GM21786 (cell line): ENCODE measurements around the gene APOH.
"Not testable (repeated sequence)": the region's sequence is repeated elsewhere in the genome, so short reads cannot be mapped to it uniquely, and the experiment has no call there.

Source experiments
- ATAC-seq: cut with Tn5 transposase; IDR thresholded peaks from one replicate; pipeline ENCODE4 v1.9.1; 2021; ENCODE audit not compliant: unreplicated experiment

APOH gene

DNA sequence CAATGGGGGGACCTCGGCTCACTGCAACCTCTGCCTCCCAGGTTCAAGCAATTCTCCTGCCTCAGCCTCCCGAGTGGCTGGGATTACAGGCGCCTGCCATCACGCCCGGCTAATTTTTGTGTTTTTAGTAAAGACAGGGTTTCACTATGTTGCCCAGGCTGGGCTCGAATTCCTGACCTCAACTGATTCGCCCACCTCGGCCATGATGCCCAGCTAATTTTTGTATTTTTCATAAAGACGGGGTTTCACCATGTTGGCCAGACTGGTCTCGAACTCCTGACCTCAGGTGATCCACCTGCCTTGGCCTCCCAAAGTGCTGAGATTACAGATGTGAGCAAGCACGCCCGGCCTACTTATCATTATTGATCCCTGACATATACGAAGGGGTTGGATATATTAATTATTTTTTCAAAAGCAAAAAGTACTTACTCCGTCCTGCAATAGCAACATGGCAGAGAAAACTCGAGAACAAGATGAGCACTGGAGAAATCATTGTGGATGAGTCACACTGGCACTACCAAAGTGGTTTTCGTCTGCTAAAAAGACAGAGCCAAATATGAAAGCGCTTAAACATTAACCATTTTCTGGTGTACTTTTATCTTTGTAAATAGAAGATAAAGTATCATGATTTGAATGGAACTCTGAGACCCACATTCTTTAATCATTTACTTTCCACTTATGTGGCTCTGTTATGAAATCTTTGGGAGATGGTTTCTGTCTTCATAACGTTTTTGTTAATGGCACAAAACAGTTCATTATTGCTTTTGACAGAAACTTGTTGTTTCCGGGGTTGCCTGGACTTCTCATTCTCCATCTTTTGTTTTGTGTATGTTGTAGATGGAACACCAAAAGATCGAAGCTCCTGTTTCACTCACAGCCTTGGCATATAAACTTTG lies at the start of gene APOH:
APOH (minus strand) TSS at position 529 of the 896 bp plus-strand sequence; CDS start at position 493, 36 bp downstream.
- no peak for ATAC-seq

DNA sequence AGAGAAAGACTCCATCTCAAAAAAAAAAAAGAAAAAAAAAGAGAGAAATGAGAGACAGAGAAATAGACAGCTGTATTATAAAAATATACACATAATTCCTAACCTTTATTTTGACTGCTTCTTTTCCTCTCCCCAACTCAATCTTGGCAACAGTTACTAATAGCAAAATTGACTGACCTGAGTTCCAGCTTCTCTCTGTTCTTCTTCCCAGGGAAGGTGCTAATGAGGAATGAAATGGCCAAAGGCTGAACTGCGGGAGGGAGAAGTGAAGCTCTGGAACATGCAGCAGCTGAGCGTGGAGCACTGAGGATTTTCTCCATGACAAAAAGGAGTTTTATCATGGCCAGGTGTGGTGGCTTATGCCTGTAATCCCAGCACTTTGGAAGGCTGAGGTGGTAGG lies 48.0 kb upstream of the APOH start:
- no peak for ATAC-seq

DNA sequence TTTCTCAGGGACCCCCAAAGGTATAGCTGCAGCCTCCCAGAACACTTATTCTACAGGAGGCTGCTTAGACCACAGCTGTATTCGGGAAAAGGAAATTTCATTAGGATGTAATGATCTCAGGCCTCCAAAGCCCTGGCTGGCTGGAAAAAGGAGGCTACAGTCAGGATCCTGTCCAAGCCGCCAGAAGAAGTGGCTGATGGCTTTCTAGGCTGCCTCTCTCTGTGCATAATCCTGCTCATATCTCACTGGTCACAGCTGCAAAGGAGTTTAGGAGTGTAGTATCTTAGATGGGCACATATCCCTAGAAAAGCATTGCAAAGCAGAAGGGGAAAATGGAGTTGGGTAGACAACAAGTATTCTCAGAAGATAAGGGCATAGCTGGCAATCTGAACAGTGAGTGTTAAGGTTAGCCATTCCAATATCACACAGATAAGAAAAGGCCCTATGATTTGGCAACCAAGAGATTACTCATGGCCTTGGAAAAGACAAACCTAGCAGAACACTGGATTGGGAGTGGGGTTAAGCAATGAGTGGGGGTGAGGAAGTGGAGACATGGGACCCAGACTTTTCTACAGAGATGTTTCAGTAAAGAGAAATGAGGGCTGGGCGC lies 47.2 kb upstream of the APOH start:
- ATAC-seq: no peak

DNA sequence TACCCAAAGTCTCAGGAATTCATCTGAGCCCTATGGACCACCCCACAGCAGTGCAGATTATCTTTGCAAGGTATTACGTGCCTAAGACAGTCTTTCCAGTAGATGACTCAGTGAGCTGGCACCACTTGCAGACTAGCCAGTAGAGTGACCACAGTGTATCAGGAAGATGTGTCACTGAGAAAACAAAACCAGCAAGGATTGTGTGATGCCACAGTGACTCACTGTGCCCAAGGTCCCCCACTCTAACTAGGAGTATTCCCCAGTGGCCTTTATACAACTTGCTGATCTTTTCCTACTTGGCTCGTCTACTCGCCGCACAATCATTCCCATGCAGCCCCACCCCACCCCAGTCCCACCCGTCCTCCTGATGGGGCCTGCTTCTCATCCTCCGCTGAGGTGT lies 46.4 kb upstream of the APOH start:
- no peak for ATAC-seq

DNA sequence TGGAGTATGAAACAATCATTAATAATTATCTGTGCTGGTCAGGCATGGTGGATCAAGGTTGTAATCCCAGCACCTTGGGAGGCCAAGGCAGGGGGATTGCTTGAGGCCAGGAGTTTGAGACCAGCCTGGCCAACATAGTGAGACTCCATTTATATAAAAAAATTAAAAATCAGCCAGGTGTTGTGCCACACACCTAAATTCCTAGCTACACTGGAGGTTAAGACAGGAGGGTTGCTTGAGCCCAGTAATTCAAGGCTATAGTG lies 44.3 kb upstream of the APOH start:
- no peak for ATAC-seq

DNA sequence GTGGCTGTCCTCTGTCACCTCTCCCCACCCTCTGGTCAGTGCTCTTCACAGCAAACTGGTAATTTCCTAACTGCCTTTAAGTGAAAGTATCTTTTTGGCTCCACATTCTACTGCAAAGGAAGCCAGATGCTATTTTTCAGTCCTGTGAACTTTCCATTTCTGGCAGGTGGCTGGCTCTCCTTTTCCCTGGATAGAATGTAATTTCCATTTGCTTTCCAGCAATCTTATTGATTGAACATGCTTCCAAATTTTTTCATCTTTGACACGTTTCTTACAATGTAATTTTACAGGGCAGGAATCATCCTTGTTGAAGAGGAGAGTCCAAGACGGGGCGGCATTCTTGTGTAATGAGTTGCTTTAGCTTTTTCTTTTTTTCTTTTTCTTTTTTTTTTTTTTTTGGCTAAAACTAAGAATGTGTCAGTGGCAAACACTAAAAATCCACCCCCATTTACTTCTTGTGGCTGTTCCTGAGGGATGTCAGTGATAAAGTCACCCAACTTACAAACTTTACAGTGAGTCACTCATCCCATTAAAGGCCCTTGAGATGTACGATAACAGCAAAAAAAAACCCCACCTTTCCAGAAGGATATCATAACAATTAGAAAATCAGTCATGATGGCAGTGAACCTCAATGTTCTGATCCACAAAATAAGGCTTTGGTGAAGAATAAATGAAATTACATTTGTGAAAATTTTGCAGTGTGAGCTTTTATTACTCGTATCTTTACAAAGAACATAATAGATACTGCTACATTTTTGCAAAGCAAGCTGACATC lies 43.8 kb upstream of the APOH start:
- no peak for ATAC-seq

DNA sequence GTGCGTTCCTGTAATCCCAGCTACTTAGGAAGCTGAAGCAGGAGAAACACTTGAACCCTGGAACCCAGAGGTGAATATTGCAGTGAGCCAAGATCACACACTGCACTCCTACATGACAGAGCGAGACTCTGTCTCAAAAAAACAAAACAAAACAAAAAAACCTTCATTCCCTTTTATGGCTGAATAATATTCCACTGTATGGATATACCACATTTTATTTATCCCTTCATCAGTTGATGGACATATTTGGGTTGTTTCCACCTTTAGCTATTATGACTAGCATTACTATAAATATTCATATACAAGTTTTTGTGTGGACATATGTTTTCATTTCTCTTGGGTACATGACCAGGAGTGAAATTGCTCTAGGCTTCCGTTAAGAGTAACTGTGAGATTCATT lies 42.3 kb upstream of the APOH start:
- ATAC-seq: no peak

- no peak for ATAC-seq
These were observed 40.9 kb upstream of the APOH start for GRCh38 chr17:66270106-66270505.

- no peak for ATAC-seq
These were observed 39.2 kb upstream of the APOH start for GRCh38 chr17:66268247-66268927.

- no peak for ATAC-seq
These were observed 35.5 kb upstream of the APOH start for GRCh38 chr17:66264696-66265095.

DNA sequence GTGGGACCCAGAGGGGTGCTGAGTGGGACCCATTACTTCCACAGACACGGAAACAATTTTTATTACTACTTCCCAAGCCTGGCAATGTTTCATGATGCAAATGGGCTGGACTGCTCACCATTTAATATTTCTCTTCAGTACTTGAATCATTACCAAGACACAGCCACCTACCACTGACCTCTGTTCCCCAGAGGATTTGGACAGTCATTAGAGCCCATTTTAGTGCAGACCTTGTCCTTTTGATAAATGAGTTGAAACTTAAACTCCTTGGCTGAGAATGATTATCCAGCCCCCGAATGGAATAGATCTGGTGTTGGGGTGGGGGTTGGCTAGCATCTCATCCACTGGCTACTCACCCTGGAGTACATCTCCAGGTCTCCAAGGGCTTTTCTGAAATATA lies 33.6 kb upstream of the APOH start:
- ATAC-seq: no peak

DNA sequence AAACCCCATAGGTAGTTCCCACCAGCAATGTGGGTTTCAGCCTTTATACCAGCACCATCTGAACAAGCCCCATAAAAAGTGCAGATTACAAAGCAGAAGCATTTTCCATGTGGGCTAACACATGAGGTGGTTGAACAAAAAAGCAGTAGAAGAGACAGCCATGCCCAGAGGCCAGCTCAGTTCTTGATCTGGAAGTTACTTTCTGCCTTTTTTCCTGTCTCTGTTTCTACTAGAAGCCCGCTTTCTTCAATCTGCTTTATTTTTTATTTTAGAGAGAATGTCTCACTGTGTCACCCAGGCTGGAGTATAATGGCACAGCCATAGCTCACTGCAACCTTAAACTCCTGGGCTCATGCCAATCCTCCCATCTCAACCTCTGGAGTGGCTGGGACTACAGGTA lies 31.5 kb upstream of the APOH start:
- no peak for ATAC-seq

GRCh38 chr17:66260275-66260674 lies 31.1 kb upstream of the APOH start:
- no peak for ATAC-seq

- no peak for ATAC-seq
These were observed 26.3 kb upstream of the APOH start for GRCh38 chr17:66255527-66255971.

DNA sequence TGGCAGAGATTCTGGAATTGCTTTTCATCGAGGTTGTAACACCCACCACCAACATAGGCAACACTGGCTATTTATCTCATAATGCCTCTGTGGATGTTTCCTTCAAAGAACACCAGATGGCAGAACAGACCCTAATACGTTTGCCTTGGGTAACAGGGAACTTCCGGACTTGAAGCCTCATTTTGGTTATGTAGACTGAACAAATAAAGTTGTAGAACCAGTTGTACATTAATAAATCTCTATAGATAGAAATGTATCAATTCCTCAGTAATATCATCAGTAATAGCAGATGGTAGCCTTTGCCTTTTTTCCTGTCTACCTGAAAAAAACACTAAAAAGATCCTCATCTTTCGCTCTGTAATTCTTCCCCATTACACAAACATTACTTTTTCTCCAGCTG lies 25.9 kb upstream of the APOH start:
- no peak for ATAC-seq

DNA sequence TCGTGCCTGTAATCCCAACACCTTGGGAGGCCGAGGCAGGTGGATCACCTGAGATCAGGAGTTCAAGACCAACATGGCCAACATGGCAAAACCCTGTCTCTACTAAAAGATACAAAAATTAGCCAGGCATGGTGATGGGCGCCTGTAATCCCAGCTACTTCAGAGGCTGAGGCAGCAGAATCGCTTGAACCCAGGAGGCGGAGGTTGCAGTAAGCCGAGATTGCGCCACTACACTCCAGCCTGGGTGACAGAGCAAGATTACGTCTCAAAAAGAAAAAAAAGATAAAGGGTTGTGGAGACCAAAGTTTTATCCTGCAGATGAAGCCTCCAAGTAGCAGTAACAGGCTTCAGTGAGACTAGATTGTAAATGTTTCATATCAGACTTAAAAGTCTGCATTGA lies 24.2 kb upstream of the APOH start:
- ATAC-seq: not testable (repeated sequence)

GRCh38 chr17:66250686-66251085 lies 21.5 kb upstream of the APOH start:
- ATAC-seq: no peak

- no peak for ATAC-seq
These were observed 19.1 kb upstream of the APOH start for GRCh38 chr17:66248285-66248684.

- no peak for ATAC-seq
These were observed 12.6 kb upstream of the APOH start for GRCh38 chr17:66241839-66242238.

- no peak for ATAC-seq
These were observed 11.4 kb upstream of the APOH start for GRCh38 chr17:66240630-66241029.

DNA sequence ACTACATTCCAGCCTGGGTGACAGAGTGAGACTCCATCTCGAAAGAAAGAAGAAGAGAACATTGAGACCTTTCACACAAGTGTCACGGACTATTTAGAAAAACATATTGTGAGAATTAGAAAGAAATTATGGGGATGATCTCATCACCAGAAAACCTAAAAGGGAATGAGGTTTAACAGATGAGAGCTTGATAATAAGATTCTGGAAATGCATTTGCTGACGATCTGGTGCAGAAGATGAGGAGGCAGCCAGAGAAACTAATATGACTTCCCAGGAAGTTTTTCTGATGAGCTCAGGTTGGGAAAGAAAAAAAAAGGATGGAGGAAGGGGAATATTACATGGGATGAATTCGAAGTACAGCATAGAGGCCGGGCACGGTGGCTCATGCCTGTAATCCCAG lies 10.8 kb upstream of the APOH start:
- ATAC-seq: no peak
